Measurements from ENCODE around the gene SLC16A1. TPM values are rescaled to one million over a fixed set of nuclear protein-coding genes. Genes with fewer than 3 reads are reported as not detected.

SLC16A1 gene
- total and polyA plus RNA-seq, 2 donors (not counting 3 experiments of a cell fraction or from before 2014, with no cell fraction given): 148 to 188 TPM

GRCh38 chr1:112957133-112957812 is 1.3 kb upstream of the SLC16A1 start:
- FAIRE-seq (peak; percentile 15), DNase-seq (ENCODE audit: low read depth, low spot score) (peak; percentile 86)
- no peak for TF ChIP-seq POLR2A (IDR thresholded peaks at IDR 0.05; ENCODE audit: low read depth, low read length)
- TF ChIP-seq FOS (IDR thresholded peaks at IDR 0.05; ENCODE audit: borderline replicate concordance, insufficient read depth, low read length): no peak
- no peak for TF ChIP-seq MYC (IDR thresholded peaks at IDR 0.05; ENCODE audit: low read depth, low read length)
- TF ChIP-seq MAX (IDR thresholded peaks at IDR 0.05; ENCODE audit: insufficient read depth, insufficient read length): no peak

GRCh38 chr1:112956544-112957132 is 642 bp upstream of the SLC16A1 start:
- peak overlapping the region; percentile 97 for H3K9ac ChIP-seq (replicated peaks; ENCODE audit: extremely low read depth, insufficient read depth, low read length)
- H4K20me1 ChIP-seq (replicated peaks; ENCODE audit: control insufficient read depth, extremely low read depth, insufficient read depth, low read length): peaks cover 10% of the 10 kb centered on the region
- TF ChIP-seq MAX (IDR thresholded peaks at IDR 0.05; ENCODE audit: insufficient read depth, insufficient read length): no peak
- no peak for TF ChIP-seq POLR2A (IDR thresholded peaks at IDR 0.05; ENCODE audit: low read depth, low read length)
- no peak for TF ChIP-seq FOS (IDR thresholded peaks at IDR 0.05; ENCODE audit: borderline replicate concordance, insufficient read depth, low read length)
- TF ChIP-seq JUN (IDR thresholded peaks at IDR 0.05; ENCODE audit: borderline replicate concordance, insufficient read depth, insufficient read length, low read depth): no peak
- no peak for TF ChIP-seq GATA2 (IDR thresholded peaks at IDR 0.05; ENCODE audit: insufficient read depth, insufficient read length, low read depth, low read length)
- TF ChIP-seq EZH2 (IDR thresholded peaks at IDR 0.05; ENCODE audit: borderline replicate concordance, low read depth, low read length, severe bottlenecking): no peak
- no peak for TF ChIP-seq MYC (IDR thresholded peaks at IDR 0.05; ENCODE audit: low read depth, low read length)
- TF ChIP-seq POLR2AphosphoS5 (IDR thresholded peaks at IDR 0.05; ENCODE audit: insufficient read depth, low read depth, low read length): no peak
- TF ChIP-seq CTCF (IDR thresholded peaks at IDR 0.05; ENCODE audit: extremely low read depth in 1 of 2, insufficient read depth in 1 of 2, low read depth in 1 of 2, low read length in 2 of 2): no peak
- peaks cover 93% of the 10 kb centered on the region for H3K79me2 ChIP-seq (ENCODE audit: control insufficient read depth, insufficient read depth, low read length)
- intact Hi-C loops (cut with micrococcal nuclease): loop anchor here (1.0 to 5.0 kb wide), 7 partner anchors 50 to 564 kb away; partner anchors contain the start of gene LRIG2
- H3K4me1 ChIP-seq (ENCODE audit: control insufficient read depth, extremely low read depth, insufficient read depth, low read length): peaks cover 37% of the 10 kb centered on the region
- ChIA-PET CTCF (interaction anchor here (0.8 to 1.7 kb wide), 14 partner anchors 9 to 238 kb away, joined by 3 to 22 read pairs (median 4); partner anchors contain the start of gene LRIG2), POLR2A (interaction anchor here (0.8 to 1.8 kb wide), 13 partner anchors 8 to 258 kb away, joined by 3 to 25 read pairs (median 5); partner anchors contain the start of genes LRIG2 and PPM1J)
- H3K9me3 ChIP-seq (replicated peaks; ENCODE audit: control insufficient read depth, insufficient read depth, low read length): no peaks in the 10 kb centered on the region
- H3K4me2 ChIP-seq (ENCODE audit: insufficient read depth, low read length): peak overlapping the region; percentile 99
- H3K36me3 ChIP-seq (ENCODE audit: control insufficient read depth in 2 of 2, extremely low read depth in 1 of 2, insufficient read depth in 2 of 2, low read length in 2 of 2): peaks cover 0 to 5% of the 10 kb centered on the region in 2 experiments
- H3K27ac ChIP-seq (ENCODE audit: insufficient read depth, low read depth, low read length): peak overlapping the region; percentile 89
- H3K9me1 ChIP-seq (replicated peaks; ENCODE audit: control insufficient read depth, extremely low read depth, insufficient read depth, low read length): no peaks in the 10 kb centered on the region
- H3K27me3 ChIP-seq (ENCODE audit: control insufficient read depth in 2 of 2, insufficient read depth in 2 of 2, low read length in 2 of 2): no peaks in the 10 kb centered on the region
- peak overlapping the region; percentile 97 for H2AFZ ChIP-seq (ENCODE audit: low read depth, low read length)
- FAIRE-seq (no peak), DNase-seq (ENCODE audit: low read depth, low spot score) (no peak)
- no TSS peak for BruUV-seq (replicated peaks)
- peak overlapping the region; percentile 91 to 97 (median 95) for H3K4me3 ChIP-seq (replicated peaks in 1 of 3; ENCODE audit: insufficient read depth in 1 of 3, low read depth in 1 of 3, low read length in 3 of 3)
- dilution Hi-C loops (cut with MboI; ENCODE audit: extremely low pct_ligation_motif_present, low sequenced_read_pairs): no loop called here

More at GRCh38 chr1:112957133-112957812, 1.3 kb upstream of the SLC16A1 start:
- no peaks in the 10 kb centered on the region for H3K27me3 ChIP-seq (ENCODE audit: control insufficient read depth in 2 of 2, insufficient read depth in 2 of 2, low read length in 2 of 2)
- CTCF ChIA-PET: interaction anchor here (1.7 kb wide), 1 partner anchor 116 kb away, joined by 15 read pairs; the partner anchor contains the start of gene LRIG2
- peaks cover 6% of the 10 kb centered on the region for H4K20me1 ChIP-seq (replicated peaks; ENCODE audit: control insufficient read depth, extremely low read depth, insufficient read depth, low read length)
- H3K4me1 ChIP-seq (ENCODE audit: control insufficient read depth, extremely low read depth, insufficient read depth, low read length): peaks cover 37% of the 10 kb centered on the region
- peak overlapping the region; percentile 97 for H2AFZ ChIP-seq (ENCODE audit: low read depth, low read length)
- H3K36me3 ChIP-seq (ENCODE audit: control insufficient read depth in 2 of 2, extremely low read depth in 1 of 2, insufficient read depth in 2 of 2, low read length in 2 of 2): peaks cover 0 to 5% of the 10 kb centered on the region in 2 experiments
- peak overlapping the region; percentile 97 for H3K9ac ChIP-seq (replicated peaks; ENCODE audit: extremely low read depth, insufficient read depth, low read length)
- peak overlapping the region; percentile 99 for H3K4me2 ChIP-seq (ENCODE audit: insufficient read depth, low read length)
- intact Hi-C loops (cut with micrococcal nuclease): loop anchor here (2.0 to 5.0 kb wide), 4 partner anchors 50 to 565 kb away; no protein-coding TSS in a partner anchor
- POLR2A ChIA-PET: interaction anchor here (1.8 kb wide), 1 partner anchor 51 kb away, joined by 8 read pairs; no protein-coding TSS in a partner anchor
- peaks cover 91% of the 10 kb centered on the region for H3K79me2 ChIP-seq (ENCODE audit: control insufficient read depth, insufficient read depth, low read length)
- peak overlapping the region; percentile 91 to 97 (median 95) for H3K4me3 ChIP-seq (replicated peaks in 1 of 3; ENCODE audit: insufficient read depth in 1 of 3, low read depth in 1 of 3, low read length in 3 of 3)
- H3K27ac ChIP-seq (ENCODE audit: insufficient read depth, low read depth, low read length): peak overlapping the region; percentile 89
- H3K9me1 ChIP-seq (replicated peaks; ENCODE audit: control insufficient read depth, extremely low read depth, insufficient read depth, low read length): no peaks in the 10 kb centered on the region
- dilution Hi-C loops (cut with MboI; ENCODE audit: extremely low pct_ligation_motif_present, low sequenced_read_pairs): no loop called here
- no peaks in the 10 kb centered on the region for H3K9me3 ChIP-seq (replicated peaks; ENCODE audit: control insufficient read depth, insufficient read depth, low read length)
- BruUV-seq (replicated peaks): TSS peak; percentile 41

All from endothelial cell of umbilical vein (primary cell).